Measurements from ENCODE around the gene CLCN1.

The CLCN1 gene

DNA sequence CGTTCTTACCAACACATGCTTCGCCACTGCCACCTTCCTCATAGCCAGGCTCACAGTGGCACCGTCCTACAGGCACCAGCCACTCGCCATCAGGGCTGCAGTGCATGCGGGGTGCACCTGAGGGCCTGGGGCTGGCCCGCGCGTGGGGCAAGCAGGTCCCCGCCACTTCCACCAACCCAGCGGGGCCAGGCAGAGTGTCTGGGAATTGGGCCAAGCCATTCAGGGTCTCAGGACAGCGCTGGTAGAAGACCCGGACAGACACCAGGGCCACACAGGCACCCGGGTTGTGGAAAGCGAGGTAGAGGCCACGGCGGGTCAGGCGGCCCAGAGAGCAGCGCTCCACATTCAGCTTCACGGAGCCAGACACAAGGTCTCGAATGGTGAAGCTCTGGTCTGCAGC lies 83.7 kb downstream of the CLCN1 start:
- no peak for DNase-seq

DNA sequence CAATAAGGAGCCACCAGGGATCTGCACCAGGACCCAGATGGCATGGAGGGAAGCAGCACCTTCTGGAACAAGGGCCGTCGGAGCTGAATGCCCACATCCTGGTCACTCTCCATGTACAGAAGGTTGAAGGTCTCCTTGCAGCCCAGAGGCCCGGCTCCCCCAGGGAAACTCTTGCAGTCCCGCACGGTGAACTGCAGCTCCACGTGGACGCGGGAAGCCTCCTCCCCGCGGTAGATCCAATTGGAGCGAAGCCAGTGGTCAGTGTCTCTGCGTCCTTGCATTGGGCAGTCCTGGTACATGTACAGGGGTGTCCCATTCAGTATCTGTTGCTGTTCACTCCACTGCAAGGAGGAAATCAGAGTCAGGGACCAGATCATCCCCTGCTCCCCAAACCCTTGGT lies 85.4 kb downstream of the CLCN1 start:
- DNase-seq, result no peak

Data from NCI-H2081 (cell line).